HepG2 (cell line): ENCODE measurements around the gene OR1F1. TPM values are rescaled to one million over a fixed set of nuclear protein-coding genes. Genes with fewer than 3 reads are reported as not detected.

Experiments used
- DMAP1 ChIP-seq: IDR thresholded peaks from 2 replicates; pipeline ENCODE4 v1.6.1; 2016
- FOXO1 ChIP-seq: sonication (generic); formaldehyde crosslinking; IDR thresholded peaks from 2 replicates; pipeline ENCODE4 v1.4.0; 2020; ENCODE audit warnings: missing genetic modification reagents
- GATA4 ChIP-seq: sonication (generic); IDR thresholded peaks from 2 replicates; pipeline ENCODE4 v1.6.1; 2016; ENCODE audit warnings: antibody characterized with exemption, low read depth, borderline replicate concordance
- GATAD2A ChIP-seq: IDR thresholded peaks from 2 replicates; pipeline ENCODE4 v1.6.1; 2016
- HDAC1 ChIP-seq: sonication (generic); formaldehyde crosslinking; IDR thresholded peaks from 2 replicates; pipeline ENCODE4 v1.5.1; 2020; ENCODE audit warnings: mild to moderate bottlenecking, missing genetic modification reagents
- HMG20B ChIP-seq: conservative IDR thresholded peaks from 2 replicates; pipeline ENCODE4 v1.6.1; 2016; ENCODE audit warnings: missing genetic modification reagents, missing compliant biosample characterization
- KDM4B ChIP-seq: sonication (generic); formaldehyde crosslinking; IDR thresholded peaks from 2 replicates; pipeline ENCODE4 v1.4.0; 2020; ENCODE audit warnings: missing genetic modification reagents
- LCORL ChIP-seq, 2 experiments: fragments of 450-650 bp in 1 of 2; sonication (generic) in 1 of 2; formaldehyde crosslinking in 1 of 2; IDR thresholded peaks; 2 replicates each; pipeline versions ENCODE4 v1.5.0 to v1.6.1; 2017 to 2020; ENCODE audit warnings: antibody characterized with exemption in 1 of 2, missing genetic modification reagents in 1 of 2
- NFYC ChIP-seq: IDR thresholded peaks from 2 replicates; pipeline ENCODE4 v1.6.1; 2016; ENCODE audit warnings: missing genetic modification reagents, missing compliant biosample characterization
- RFXANK ChIP-seq: IDR thresholded peaks from 2 replicates; pipeline ENCODE4 v1.6.1; 2016
- TIGD3 ChIP-seq: sonication (generic); formaldehyde crosslinking; IDR thresholded peaks from 2 replicates; pipeline ENCODE4 v1.5.1; 2020; ENCODE audit warnings: mild to moderate bottlenecking, missing genetic modification reagents, borderline replicate concordance
- YEATS4 ChIP-seq: sonication (generic); formaldehyde crosslinking; IDR thresholded peaks from 2 replicates; pipeline ENCODE4 v1.4.0; 2020; ENCODE audit warnings: missing genetic modification reagents, borderline replicate concordance
- ZBTB46 ChIP-seq: sonication (generic); formaldehyde crosslinking; IDR thresholded peaks from 2 replicates; pipeline ENCODE4 v1.4.0; 2020; ENCODE audit warnings: mild to moderate bottlenecking, missing genetic modification reagents, borderline replicate concordance
- ZBTB7B ChIP-seq: sonication (generic); formaldehyde crosslinking; IDR thresholded peaks from 2 replicates; pipeline ENCODE4 v1.4.0; 2020; ENCODE audit warnings: missing genetic modification reagents
- ZFP82 ChIP-seq: sonication (generic); formaldehyde crosslinking; IDR thresholded peaks from 2 replicates; pipeline ENCODE4 v1.5.1; 2020; ENCODE audit warnings: mild to moderate bottlenecking, missing genetic modification reagents, borderline replicate concordance
- ZFP90 ChIP-seq: sonication (generic); formaldehyde crosslinking; IDR thresholded peaks from 2 replicates; pipeline ENCODE4 v1.8.0; 2022; ENCODE audit warnings: missing genetic modification reagents, mild to moderate bottlenecking, inconsistent platforms, borderline replicate concordance
- ZIK1 ChIP-seq: sonication (generic); formaldehyde crosslinking; IDR thresholded peaks from 2 replicates; pipeline ENCODE4 v1.5.0; 2020; ENCODE audit warnings: mild to moderate bottlenecking, low read depth, missing genetic modification reagents, borderline replicate concordance
- ZNF160 ChIP-seq: sonication (generic); formaldehyde crosslinking; IDR thresholded peaks from 2 replicates; pipeline ENCODE4 v1.8.0; 2022; ENCODE audit warnings: mild to moderate bottlenecking, inconsistent platforms, missing genetic modification reagents
- ZNF276 ChIP-seq: sonication (generic); formaldehyde crosslinking; IDR thresholded peaks from 2 replicates; pipeline ENCODE4 v1.4.0; 2020; ENCODE audit warnings: mild to moderate bottlenecking, low read depth, missing genetic modification reagents
- ZNF3 ChIP-seq: IDR thresholded peaks from 2 replicates; pipeline ENCODE4 v1.7.0; 2017; ENCODE audit warnings: inconsistent platforms
- ZNF619 ChIP-seq: sonication (generic); formaldehyde crosslinking; IDR thresholded peaks from 2 replicates; pipeline ENCODE4 v1.4.0; 2020; ENCODE audit warnings: mild to moderate bottlenecking, missing genetic modification reagents
- ZNF678 ChIP-seq: sonication (generic); formaldehyde crosslinking; IDR thresholded peaks from 2 replicates; pipeline ENCODE4 v1.4.0; 2020; ENCODE audit warnings: mild to moderate bottlenecking, missing genetic modification reagents
- ZNF761 ChIP-seq: sonication (generic); formaldehyde crosslinking; conservative IDR thresholded peaks from 2 replicates; pipeline ENCODE4 v1.4.0; 2020; ENCODE audit warnings: mild to moderate bottlenecking, missing genetic modification reagents
- polyA plus RNA-seq, 8 experiments: library from polyadenylated mRNA; depleted of rRNA in 3 of 8; stranded (reverse) in 7 of 8; unstranded in 1 of 8; fragments of >200 nt; fragmentation: Illumina TruSeq in 4 of 8; extraction: Trizol in 4 of 8; gene quantifications; 2 replicates each; pipeline versions ENCODE4 v1.2.1 to v1.2.3, GENCODE V29; 2011 to 2016; ENCODE audit warnings: low read depth in 4 of 8, missing spikeins in 1 of 8, mixed read lengths in 1 of 8; ENCODE audit not compliant: insufficient read depth in 1 of 8
- total RNA-seq, 5 experiments: library from RNA; depleted of rRNA; stranded (reverse); fragments of >200 nt; fragmentation: Illumina TruSeq; extraction: Trizol; gene quantifications; 2 replicates each; pipeline ENCODE4 v1.2.3, GENCODE V29; 2016; ENCODE audit warnings: low read depth in 1 of 5
- TF ChIP-seq, protein P1 (sequence below): IDR thresholded peaks from 2 replicates; pipeline ENCODE4 v1.6.1; 2016; ENCODE audit warnings: low read depth, control low read depth
- TF ChIP-seq, protein P2 (sequence below): sonication (generic); formaldehyde crosslinking; IDR thresholded peaks from 2 replicates; pipeline ENCODE4 v1.8.0; 2022; ENCODE audit warnings: missing genetic modification reagents, low read depth, mild to moderate bottlenecking, borderline replicate concordance

The OR1F1 gene
- total and polyA plus RNA-seq, 2 of the 13 experiments (the other 11 are each of a cell fraction or from before 2014, with no cell fraction given): 0.90 TPM; not detected in 1

- TF ChIP-seq FOXO1 (CRISPR knock-in tag): no peak
- peak; percentile 22; the same call in 1 of the 2 replicates for TF ChIP-seq NFYC
- TF ChIP-seq, protein P1, sequence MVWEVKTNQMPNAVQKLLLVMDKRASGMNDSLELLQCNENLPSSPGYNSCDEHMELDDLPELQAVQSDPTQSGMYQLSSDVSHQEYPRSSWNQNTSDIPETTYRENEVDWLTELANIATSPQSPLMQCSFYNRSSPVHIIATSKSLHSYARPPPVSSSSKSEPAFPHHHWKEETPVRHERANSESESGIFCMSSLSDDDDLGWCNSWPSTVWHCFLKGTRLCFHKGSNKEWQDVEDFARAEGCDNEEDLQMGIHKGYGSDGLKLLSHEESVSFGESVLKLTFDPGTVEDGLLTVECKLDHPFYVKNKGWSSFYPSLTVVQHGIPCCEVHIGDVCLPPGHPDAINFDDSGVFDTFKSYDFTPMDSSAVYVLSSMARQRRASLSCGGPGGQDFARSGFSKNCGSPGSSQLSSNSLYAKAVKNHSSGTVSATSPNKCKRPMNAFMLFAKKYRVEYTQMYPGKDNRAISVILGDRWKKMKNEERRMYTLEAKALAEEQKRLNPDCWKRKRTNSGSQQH: no peak
- TF ChIP-seq ZBTB46: no peak
- TF ChIP-seq GATA4: no peak
- no peak for TF ChIP-seq ZNF3 (CRISPR knock-in tag)
- no peak for TF ChIP-seq HMG20B
- TF ChIP-seq HDAC1: peak; percentile 68; the same call in 1 of the 2 replicates
- no peak for TF ChIP-seq ZFP90
- TF ChIP-seq, protein P2, sequence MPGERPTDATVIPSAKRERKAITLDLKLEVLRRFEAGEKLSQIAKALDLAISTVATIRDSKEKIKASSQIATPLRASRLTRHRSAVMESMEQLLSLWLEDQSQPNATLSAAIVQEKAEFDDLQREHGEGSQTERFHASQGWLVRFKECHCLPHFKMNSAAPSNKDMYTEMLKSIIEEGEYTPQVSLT (CRISPR knock-in tag): no peak
- no peak for TF ChIP-seq DMAP1 (CRISPR knock-in tag)
- no peak for TF ChIP-seq ZNF678 (CRISPR knock-in tag)
- no peak for TF ChIP-seq ZNF619 (CRISPR knock-in tag)
- peak; percentile 52; the same call in 1 of the 2 replicates for TF ChIP-seq GATAD2A
- no peak; the same call in 1 of the 2 replicates for TF ChIP-seq ZNF276 (CRISPR knock-in tag)
- 0 out of 2 replicates have a peak, but pooled peaks have one; percentile 17 for TF ChIP-seq ZNF761 (CRISPR knock-in tag)
- no peak for TF ChIP-seq RFXANK (CRISPR knock-in tag)
- no peak for TF ChIP-seq TIGD3 (CRISPR knock-in tag)
- TF ChIP-seq ZFP82 (CRISPR knock-in tag): no peak; the same call in 1 of the 2 replicates
- no peak for TF ChIP-seq YEATS4 (CRISPR knock-in tag)
- no peak for TF ChIP-seq LCORL (IDR thresholded peaks at IDR 0.05)
- TF ChIP-seq LCORL (CRISPR knock-in tag; IDR thresholded peaks at IDR 0.05): no peak
- no peak for TF ChIP-seq KDM4B (CRISPR knock-in tag)
- no peak; the same call in 1 of the 2 replicates for TF ChIP-seq ZBTB7B (CRISPR knock-in tag)
- TF ChIP-seq ZNF160: no peak
- TF ChIP-seq ZIK1 (CRISPR knock-in tag): no peak
These were observed 16.0 kb upstream of the OR1F1 start (continued) for GRCh38 chr16:3171855-3172593.
